ENCODE data around the gene GNGT1. TPM values are rescaled to one million over a fixed set of nuclear protein-coding genes. Genes with fewer than 3 reads are reported as not detected.

The GNGT1 gene
- total RNA-seq, 2 donors from 2014 or later: not detected

GRCh38 chr7:93923296-93923695, 16.9 kb downstream of the GNGT1 start:
- no peak for DNase-seq (ENCODE audit: low spot score)
- TF ChIP-seq, protein P1, sequence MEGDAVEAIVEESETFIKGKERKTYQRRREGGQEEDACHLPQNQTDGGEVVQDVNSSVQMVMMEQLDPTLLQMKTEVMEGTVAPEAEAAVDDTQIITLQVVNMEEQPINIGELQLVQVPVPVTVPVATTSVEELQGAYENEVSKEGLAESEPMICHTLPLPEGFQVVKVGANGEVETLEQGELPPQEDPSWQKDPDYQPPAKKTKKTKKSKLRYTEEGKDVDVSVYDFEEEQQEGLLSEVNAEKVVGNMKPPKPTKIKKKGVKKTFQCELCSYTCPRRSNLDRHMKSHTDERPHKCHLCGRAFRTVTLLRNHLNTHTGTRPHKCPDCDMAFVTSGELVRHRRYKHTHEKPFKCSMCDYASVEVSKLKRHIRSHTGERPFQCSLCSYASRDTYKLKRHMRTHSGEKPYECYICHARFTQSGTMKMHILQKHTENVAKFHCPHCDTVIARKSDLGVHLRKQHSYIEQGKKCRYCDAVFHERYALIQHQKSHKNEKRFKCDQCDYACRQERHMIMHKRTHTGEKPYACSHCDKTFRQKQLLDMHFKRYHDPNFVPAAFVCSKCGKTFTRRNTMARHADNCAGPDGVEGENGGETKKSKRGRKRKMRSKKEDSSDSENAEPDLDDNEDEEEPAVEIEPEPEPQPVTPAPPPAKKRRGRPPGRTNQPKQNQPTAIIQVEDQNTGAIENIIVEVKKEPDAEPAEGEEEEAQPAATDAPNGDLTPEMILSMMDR (IDR thresholded peaks at IDR 0.05): no peak
- TF ChIP-seq POLR2AphosphoS5 (IDR thresholded peaks at IDR 0.05) (no peak), POLR2A (IDR thresholded peaks at IDR 0.05) (no peak)
- H3K27me3 ChIP-seq (replicated peaks; ENCODE audit: insufficient read depth): no peaks in the 10 kb centered on the region
- intact Hi-C loops (cut with DNase I): no loop called here
- peak overlapping the region in 1 of 2 donors; percentile 40 for H3K4me3 ChIP-seq
- peak overlapping the region in 1 of 2 donors; percentile 75 for H3K27ac ChIP-seq
- H3K36me3 ChIP-seq: no peaks in the 10 kb centered on the region
- WGBS: 42% methylated on average over 6 of the region's 6 CpGs
- H3K9me3 ChIP-seq: no peaks in the 10 kb centered on the region
- H3K4me1 ChIP-seq (replicated peaks): no peaks in the 10 kb centered on the region

DNA sequence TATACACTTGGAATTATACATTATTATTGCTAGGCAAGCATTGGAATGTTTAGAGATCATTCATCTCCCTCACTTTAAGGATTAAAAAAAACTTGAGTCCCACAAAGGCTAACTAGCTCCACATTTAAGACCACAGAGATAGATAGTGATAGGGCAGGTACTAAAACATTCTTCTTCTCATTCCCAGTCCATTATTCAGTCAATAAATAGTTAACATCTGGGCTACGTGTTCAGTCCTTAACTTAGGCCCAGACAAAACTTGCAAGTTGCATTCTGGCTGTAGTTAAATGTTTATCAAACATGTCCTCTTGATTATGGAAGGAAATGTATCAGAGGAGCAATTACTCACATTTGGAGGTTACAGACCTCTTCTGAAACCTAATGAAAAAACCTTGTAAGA, 17.6 kb downstream of the GNGT1 start:
- Histone ChIP-seq H3K27ac (no peak overlapping the region), H3K4me3 (peak overlapping the region; percentile 1 to 40), H3K36me3 (no peaks in the 10 kb centered on the region), H3K4me1 (replicated peaks) (no peaks in the 10 kb centered on the region), H3K9me3 (no peaks in the 10 kb centered on the region), H3K27me3 (replicated peaks; ENCODE audit: insufficient read depth) (no peaks in the 10 kb centered on the region)
- TF ChIP-seq POLR2A (IDR thresholded peaks at IDR 0.05) (no peak), POLR2AphosphoS5 (IDR thresholded peaks at IDR 0.05) (no peak)
- TF ChIP-seq, protein P1 (IDR thresholded peaks at IDR 0.05): no peak
- intact Hi-C loops (cut with DNase I): no loop called here
- DNase-seq (ENCODE audit: low spot score): no peak
- WGBS: 24% methylated on average over 1 of the region's 1 CpG

DNA sequence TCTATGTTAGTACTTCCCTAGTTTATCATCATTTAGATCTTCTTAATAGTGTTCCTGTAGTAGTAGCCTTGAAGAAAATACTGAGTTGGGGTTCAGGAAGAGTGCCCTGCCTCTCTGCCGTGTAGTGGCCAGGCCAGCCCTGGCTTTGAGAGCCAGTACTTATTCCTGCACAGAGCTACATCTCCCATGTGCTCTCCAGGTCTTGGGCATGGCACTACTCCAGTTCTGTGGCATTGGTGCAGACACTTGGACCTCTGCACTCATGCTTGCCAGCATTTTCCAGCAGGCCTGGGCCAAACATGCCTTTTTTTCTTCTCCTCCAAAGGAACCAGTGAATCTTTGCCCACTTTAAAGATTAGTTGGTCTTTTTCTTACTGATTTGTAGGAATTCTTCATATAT, 20.4 kb downstream of the GNGT1 start:
- WGBS: 59% methylated on average over 1 of the region's 1 CpG
- TF ChIP-seq, protein P1 (IDR thresholded peaks at IDR 0.05): no peak
- no peak for TF ChIP-seq POLR2AphosphoS5 (IDR thresholded peaks at IDR 0.05)
- no peak for TF ChIP-seq POLR2A (IDR thresholded peaks at IDR 0.05)
- H3K4me3 ChIP-seq: no peak overlapping the region

GRCh38 chr7:93927585-93927984, 21.2 kb downstream of the GNGT1 start:
- Histone ChIP-seq H3K36me3 (no peaks in the 10 kb centered on the region), H3K4me3 (no peak overlapping the region), H3K4me1 (replicated peaks) (no peaks in the 10 kb centered on the region), H3K9me3 (no peaks in the 10 kb centered on the region), H3K27me3 (replicated peaks; ENCODE audit: insufficient read depth) (no peaks in the 10 kb centered on the region), H3K27ac (no peak overlapping the region)
- no peak for DNase-seq (ENCODE audit: low spot score)
- WGBS: 85% methylated on average over 3 of the region's 3 CpGs
- no peak for TF ChIP-seq POLR2AphosphoS5 (IDR thresholded peaks at IDR 0.05)
- TF ChIP-seq, protein P1 (IDR thresholded peaks at IDR 0.05): no peak
- no peak for TF ChIP-seq POLR2A (IDR thresholded peaks at IDR 0.05)
- intact Hi-C loops (cut with DNase I): no loop called here

More for the DNA sequence above, 20.4 kb downstream of the GNGT1 start:
- H3K4me1 ChIP-seq (replicated peaks): no peaks in the 10 kb centered on the region
- H3K27ac ChIP-seq: no peak overlapping the region
- intact Hi-C loops (cut with DNase I): no loop called here
- no peak for DNase-seq (ENCODE audit: low spot score)
- H3K27me3 ChIP-seq (replicated peaks; ENCODE audit: insufficient read depth): no peaks in the 10 kb centered on the region
- no peaks in the 10 kb centered on the region for H3K36me3 ChIP-seq
- H3K9me3 ChIP-seq: no peaks in the 10 kb centered on the region

DNA sequence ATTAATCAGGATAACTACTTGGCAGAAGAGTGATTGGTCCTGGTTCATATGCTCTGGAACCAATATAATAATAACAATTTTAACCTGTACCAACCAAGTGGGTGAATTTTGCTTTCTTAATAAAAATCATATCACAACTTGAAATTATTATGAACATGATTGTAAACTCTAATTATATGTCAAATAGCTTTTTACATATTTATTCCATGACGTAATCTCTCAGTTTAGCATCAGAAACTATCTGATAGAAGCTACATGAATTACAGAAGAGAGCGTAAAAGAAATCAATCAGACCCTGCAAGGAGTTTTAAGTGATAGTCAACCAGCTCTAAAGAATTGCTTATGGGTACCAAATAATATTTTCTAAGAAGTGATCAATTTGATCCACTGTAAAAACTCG, 25.3 kb downstream of the GNGT1 start:
- no peaks in the 10 kb centered on the region for H3K4me1 ChIP-seq (replicated peaks)
- no peak for DNase-seq (ENCODE audit: low spot score)
- no peak overlapping the region for H3K27ac ChIP-seq
- intact Hi-C loops (cut with DNase I): no loop called here
- no peak for TF ChIP-seq POLR2A (IDR thresholded peaks at IDR 0.05)
- TF ChIP-seq, protein P1 (IDR thresholded peaks at IDR 0.05): no peak
- no peak for TF ChIP-seq POLR2AphosphoS5 (IDR thresholded peaks at IDR 0.05)
- no peaks in the 10 kb centered on the region for H3K36me3 ChIP-seq
- whole genome bisulfite sequencing: 73% methylated on average over 3 of the region's 3 CpGs
- H3K9me3 ChIP-seq: no peaks in the 10 kb centered on the region
- no peaks in the 10 kb centered on the region for H3K27me3 ChIP-seq (replicated peaks; ENCODE audit: insufficient read depth)
- H3K4me3 ChIP-seq: no peak overlapping the region
